Measurements from ENCODE around the gene DNAJC18. TPM values are rescaled to one million over a fixed set of nuclear protein-coding genes. Genes with fewer than 3 reads are reported as not detected.
A peak's percentile ranks its signal among the peaks of the same experiment; 100 is the strongest.

Gene DNAJC18
- total RNA-seq, 2 experiments from 2014 or later: 7.5 to 8.7 TPM

DNA sequence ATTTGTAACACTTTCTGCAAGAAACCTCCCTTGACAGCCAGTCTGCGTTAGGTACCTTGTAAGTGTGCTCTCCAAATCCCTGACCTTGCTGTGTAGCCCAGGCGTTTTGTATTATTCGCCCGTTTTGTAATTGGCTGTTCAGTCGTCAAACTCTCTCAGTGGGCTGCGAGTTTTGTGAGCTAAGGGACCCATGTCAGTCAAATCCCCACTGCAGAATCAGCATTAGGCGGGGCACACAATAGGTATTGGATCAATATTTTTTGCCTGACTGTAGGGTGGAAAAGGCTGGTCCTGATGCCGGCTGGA lies 665 bp downstream of the DNAJC18 start:
- Mint-ChIP-seq H3K27me3 (no peaks in the 10 kb centered on the region), H3K4me1 (ENCODE audit: low read depth) (peaks cover 45% of the 10 kb centered on the region), H3K9me3 (no peaks in the 10 kb centered on the region), H3K36me3 (ENCODE audit: low read depth) (peaks cover 19% of the 10 kb centered on the region), H3K27ac (peak overlapping the region; percentile 96), H3K4me3 (peak overlapping the region; percentile 98)
- peaks cover 25% of the 10 kb centered on the region for H3K4me1 ChIP-seq (ENCODE audit: insufficient read depth, low read length)
- ChIA-PET CTCF (interaction anchor here (0.8 to 5.1 kb wide), 4 partner anchors 16 to 75 kb away, joined by 4 to 29 read pairs (median 10); partner anchors contain the start of gene STING1), POLR2A (interaction anchor here (0.9 to 5.2 kb wide), 22 partner anchors 8 to 166 kb away, joined by 3 to 74 read pairs (median 8); partner anchors contain the start of genes MATR3, PAIP2, SMIM33 and SPATA24)
- no peaks in the 10 kb centered on the region for H3K9me3 ChIP-seq (ENCODE audit: control insufficient read depth in 1 of 2, insufficient read depth in 1 of 2, low read length in 2 of 2)
- no peaks in the 10 kb centered on the region for H3K36me3 ChIP-seq (ENCODE audit: insufficient read depth, low read length)
- peak overlapping the region in 1 of 2 donors; percentile 3 for H3K27ac ChIP-seq (ENCODE audit: low read depth in 1 of 2, low read length in 2 of 2)
- H3K27me3 ChIP-seq (ENCODE audit: control insufficient read depth in 1 of 2, insufficient read depth in 2 of 2, low read length in 2 of 2): no peaks in the 10 kb centered on the region
- DNase-seq: no peak
- H3K4me3 ChIP-seq (ENCODE audit: low read length): peak overlapping the region; percentile 89
- ATAC-seq (ENCODE audit: poor library complexity): no peak
- intact Hi-C loops (cut with DNase I, micrococcal nuclease): loop anchor here (1.0 to 5.0 kb wide), 5 partner anchors 20 to 123 kb away; partner anchors contain the start of genes SMIM33 (in 1 of the 2), SPATA24 (in 1 of the 2), STING1 (in 1 of the 2) and UBE2D2 (in 1 of the 2)
- TF ChIP-seq, protein P1, sequence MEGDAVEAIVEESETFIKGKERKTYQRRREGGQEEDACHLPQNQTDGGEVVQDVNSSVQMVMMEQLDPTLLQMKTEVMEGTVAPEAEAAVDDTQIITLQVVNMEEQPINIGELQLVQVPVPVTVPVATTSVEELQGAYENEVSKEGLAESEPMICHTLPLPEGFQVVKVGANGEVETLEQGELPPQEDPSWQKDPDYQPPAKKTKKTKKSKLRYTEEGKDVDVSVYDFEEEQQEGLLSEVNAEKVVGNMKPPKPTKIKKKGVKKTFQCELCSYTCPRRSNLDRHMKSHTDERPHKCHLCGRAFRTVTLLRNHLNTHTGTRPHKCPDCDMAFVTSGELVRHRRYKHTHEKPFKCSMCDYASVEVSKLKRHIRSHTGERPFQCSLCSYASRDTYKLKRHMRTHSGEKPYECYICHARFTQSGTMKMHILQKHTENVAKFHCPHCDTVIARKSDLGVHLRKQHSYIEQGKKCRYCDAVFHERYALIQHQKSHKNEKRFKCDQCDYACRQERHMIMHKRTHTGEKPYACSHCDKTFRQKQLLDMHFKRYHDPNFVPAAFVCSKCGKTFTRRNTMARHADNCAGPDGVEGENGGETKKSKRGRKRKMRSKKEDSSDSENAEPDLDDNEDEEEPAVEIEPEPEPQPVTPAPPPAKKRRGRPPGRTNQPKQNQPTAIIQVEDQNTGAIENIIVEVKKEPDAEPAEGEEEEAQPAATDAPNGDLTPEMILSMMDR (IDR thresholded peaks at IDR 0.05): no peak

DNA sequence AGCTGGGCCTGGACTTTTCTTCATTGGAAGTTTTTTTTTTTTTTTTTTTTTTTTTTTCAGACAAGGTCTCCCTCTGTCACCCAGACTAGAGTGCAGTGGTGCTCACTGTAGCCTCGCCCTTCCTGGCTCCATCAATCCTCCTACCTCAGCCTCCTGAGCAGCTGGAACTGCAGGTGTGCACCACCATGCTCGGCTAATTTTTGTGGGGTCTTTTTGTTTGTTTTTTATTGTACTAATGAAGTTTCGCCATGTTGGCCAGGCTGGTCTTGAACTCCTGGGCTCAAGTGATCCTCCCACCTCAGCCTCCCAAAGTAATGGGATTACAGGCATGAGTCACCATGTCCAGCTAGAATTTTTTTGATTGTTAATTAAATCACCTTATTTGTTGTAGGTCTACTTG lies 3.6 kb downstream of the DNAJC18 start:
- Histone ChIP-seq H3K4me3 (ENCODE audit: low read length) (no peak overlapping the region), H3K27ac (ENCODE audit: low read depth in 1 of 2, low read length in 2 of 2) (no peak overlapping the region), H3K4me1 (ENCODE audit: insufficient read depth, low read length) (peaks cover 18% of the 10 kb centered on the region), H3K36me3 (ENCODE audit: insufficient read depth, low read length) (no peaks in the 10 kb centered on the region), H3K27me3 (ENCODE audit: control insufficient read depth in 1 of 2, insufficient read depth in 2 of 2, low read length in 2 of 2) (no peaks in the 10 kb centered on the region), H3K9me3 (ENCODE audit: control insufficient read depth in 1 of 2, insufficient read depth in 1 of 2, low read length in 2 of 2) (no peaks in the 10 kb centered on the region)
- DNase-seq (no peak), ATAC-seq (ENCODE audit: poor library complexity) (no peak)
- Mint-ChIP-seq H3K9me3 (no peaks in the 10 kb centered on the region), H3K27ac (no peak overlapping the region), H3K4me1 (ENCODE audit: low read depth) (peaks cover 34% of the 10 kb centered on the region), H3K4me3 (no peak overlapping the region), H3K36me3 (ENCODE audit: low read depth) (peaks cover 19% of the 10 kb centered on the region), H3K27me3 (no peaks in the 10 kb centered on the region)
- intact Hi-C loops (cut with DNase I, micrococcal nuclease): loop anchor here in 1 of 2 experiments (5.0 kb wide), 1 partner anchor 37 kb away; the partner anchor contains the start of gene SMIM33
- ChIA-PET POLR2A (interaction anchor here (0.6 to 5.2 kb wide), 4 partner anchors 31 to 62 kb away, joined by 3 to 74 read pairs (median 4); partner anchors contain the start of genes SPATA24 and STING1), CTCF (interaction anchor here (1.0 to 5.1 kb wide), 2 partner anchors 13 to 45 kb away, joined by 3 to 29 read pairs; no protein-coding TSS in a partner anchor)
- TF ChIP-seq, protein P1 (IDR thresholded peaks at IDR 0.05): no peak

DNA sequence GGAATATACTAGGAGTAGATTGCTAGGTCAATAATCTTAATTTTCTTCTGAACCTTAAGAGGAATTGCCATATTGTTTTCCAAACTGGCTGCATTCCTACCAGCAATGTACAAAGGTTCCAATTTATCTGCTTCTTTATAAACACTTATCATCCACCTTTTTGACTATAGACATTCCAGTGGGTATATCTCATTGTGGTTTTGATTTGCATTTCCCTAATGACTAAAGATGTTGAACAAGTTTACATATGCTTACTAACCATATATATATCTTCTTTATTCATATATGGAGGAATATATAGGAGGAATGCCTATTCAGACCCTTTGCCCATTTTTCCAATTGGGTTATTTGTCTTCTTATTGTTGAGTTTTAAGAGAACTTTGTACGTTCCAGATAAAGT lies 7.6 kb downstream of the DNAJC18 start:
- Mint-ChIP-seq H3K27ac (no peak overlapping the region), H3K4me1 (ENCODE audit: low read depth) (peaks cover 16% of the 10 kb centered on the region), H3K27me3 (no peaks in the 10 kb centered on the region), H3K4me3 (no peak overlapping the region), H3K9me3 (no peaks in the 10 kb centered on the region), H3K36me3 (ENCODE audit: low read depth) (peaks cover 33% of the 10 kb centered on the region)
- H3K9me3 ChIP-seq (ENCODE audit: control insufficient read depth in 1 of 2, insufficient read depth in 1 of 2, low read length in 2 of 2): no peaks in the 10 kb centered on the region
- CTCF ChIA-PET: no interaction called here
- TF ChIP-seq, protein P1 (IDR thresholded peaks at IDR 0.05): no peak
- H3K4me1 ChIP-seq (ENCODE audit: insufficient read depth, low read length): peaks cover 4% of the 10 kb centered on the region
- H3K27ac ChIP-seq (ENCODE audit: low read depth in 1 of 2, low read length in 2 of 2): no peak overlapping the region
- POLR2A ChIA-PET: no interaction called here
- H3K4me3 ChIP-seq (ENCODE audit: low read length): no peak overlapping the region
- no peak for ATAC-seq (ENCODE audit: poor library complexity)
- intact Hi-C loops (cut with DNase I, micrococcal nuclease): no loop called here
- H3K27me3 ChIP-seq (ENCODE audit: control insufficient read depth in 1 of 2, insufficient read depth in 2 of 2, low read length in 2 of 2): no peaks in the 10 kb centered on the region
- DNase-seq: no peak
- no peaks in the 10 kb centered on the region for H3K36me3 ChIP-seq (ENCODE audit: insufficient read depth, low read length)

All from CD4-positive, alpha-beta T cell (primary cell).